GM23248 (cell line): ENCODE measurements around the gene MEGF6. TPM values are rescaled to one million over a fixed set of nuclear protein-coding genes. Genes with fewer than 3 reads are reported as not detected.

Source experiments
- DNase-seq: peaks from one replicate; pipeline ENCODE4 v3.0.0-alpha.2; 2015
- H2AFZ ChIP-seq: fragments of 200-600 bp; sonication (generic); 2 replicates; pipeline ENCODE4 v1.6.1; 2016; ENCODE audit warnings: antibody characterized with exemption
- H3F3A ChIP-seq: fragments of 200-600 bp; sonication (generic); 2 replicates; pipeline ENCODE4 v1.6.1; 2016; ENCODE audit warnings: mild to moderate bottlenecking, antibody characterized with exemption, mixed run types; ENCODE audit not compliant: insufficient read depth
- H3K27ac ChIP-seq: fragments of 200-600 bp; sonication (generic); 2 replicates; pipeline ENCODE4 v1.5.1; 2016; ENCODE audit warnings: mild to moderate bottlenecking
- H3K27me3 ChIP-seq: fragments of 200-600 bp; sonication (generic); replicated peaks from 2 replicates; pipeline ENCODE4 v1.6.1; 2016; ENCODE audit warnings: mild to moderate bottlenecking; ENCODE audit not compliant: insufficient read depth
- H3K36me3 ChIP-seq: fragments of 200-600 bp; sonication (generic); 2 replicates; pipeline ENCODE4 v1.6.1; 2016; ENCODE audit warnings: low read depth, mild to moderate bottlenecking
- H3K4me1 ChIP-seq: fragments of 200-600 bp; sonication (generic); 2 replicates; pipeline ENCODE4 v1.6.1; 2016; ENCODE audit warnings: mild to moderate bottlenecking; ENCODE audit not compliant: insufficient read depth
- H3K4me2 ChIP-seq: fragments of 200-600 bp; sonication (generic); one replicate; pipeline ENCODE4 v1.6.1; 2016; ENCODE audit warnings: mild to moderate bottlenecking; ENCODE audit not compliant: unreplicated experiment
- H3K4me3 ChIP-seq: fragments of 200-600 bp; sonication (generic); 2 replicates; pipeline ENCODE4 v1.5.1; 2016; ENCODE audit warnings: mild to moderate bottlenecking
- H3K79me2 ChIP-seq: fragments of 200-600 bp; sonication (generic); 2 replicates; pipeline ENCODE4 v1.6.1; 2016; ENCODE audit warnings: mild to moderate bottlenecking; ENCODE audit not compliant: insufficient read depth
- H3K9ac ChIP-seq: fragments of 200-600 bp; sonication (generic); 2 replicates; pipeline ENCODE4 v1.6.1; 2016; ENCODE audit warnings: mild to moderate bottlenecking
- H3K9me2 ChIP-seq: fragments of 200-600 bp; sonication (generic); 2 replicates; pipeline ENCODE4 v1.6.1; 2016; ENCODE audit warnings: mixed run types, mild to moderate bottlenecking, moderate library complexity; ENCODE audit not compliant: insufficient read depth
- H3K9me3 ChIP-seq: fragments of 200-600 bp; sonication (generic); one replicate; pipeline ENCODE4 v1.6.1; 2017; ENCODE audit warnings: low read depth
- H4K20me1 ChIP-seq: fragments of 200-600 bp; sonication (generic); 2 replicates; pipeline ENCODE4 v1.6.0; 2016; ENCODE audit not compliant: insufficient read depth
- EZH2 ChIP-seq: fragments of 200-600 bp; sonication (generic); IDR thresholded peaks from 2 replicates; pipeline ENCODE4 v1.6.1; 2018; ENCODE audit warnings: antibody characterized with exemption, mild to moderate bottlenecking; ENCODE audit not compliant: insufficient read depth, poor library complexity, severe bottlenecking
- EZH2phosphoT487 ChIP-seq: fragments of 200-600 bp; sonication (generic); IDR thresholded peaks from 2 replicates; pipeline ENCODE4 v1.6.1; 2018; ENCODE audit warnings: antibody characterized with exemption, moderate library complexity, mild to moderate bottlenecking, low read depth; ENCODE audit not compliant: insufficient read depth
- WGBS, 2 experiments: methylation state at CpG; one replicate each; pipeline ENCODE4 v1.1.6; 2015 to 2017; ENCODE audit warnings: low lambda C conversion rate in 2 of 2, low coverage in 1 of 2; ENCODE audit errors: missing lambda C conversion rate in 2 of 2; 5-methylcytosine and 5-hydroxymethylcytosine counted together
- in situ Hi-C: fragments of 300-500 bp; cut with MboI; formaldehyde crosslinking; loops from 2 replicates; pipeline ENCODE4 v1.15.0; 2020
- polyA plus RNA-seq: library from polyadenylated mRNA; unstranded; fragments of >200 nt; fragmentation: Nextera tagmentation; extraction: Ambion mirVana; gene quantifications from 2 replicates; pipeline ENCODE4 v1.2.1, GENCODE V29; 2016
- total RNA-seq: library from RNA; depleted of rRNA; stranded (reverse); fragments of >200 nt; shearing (Covaris generic); gene quantifications from 2 replicates; pipeline ENCODE4 v1.2.3, GENCODE V29; 2014; rRNA removed

MEGF6 gene
- total RNA-seq (108 and 129 TPM in 2 replicates), polyA plus RNA-seq (37.9 and 39.3 TPM in 2 replicates)

GRCh38 chr1:3611170-3612019 is at the start of gene MEGF6:
Gene MEGF6 (minus strand): TSS chr1:3611508. CDS start chr1:3611268, 240 bp downstream.
- Histone ChIP-seq H3K27ac (no peak within 1 kb of the TSS), H3K4me1 (no peaks in the 10 kb centered on the region), H3K27me3 (peaks cover 18% of the 10 kb centered on the region), H3K9me2 (no peaks in the 10 kb centered on the region), H3K9me3 (no peaks in the 10 kb centered on the region), H3K9ac (no peak within 1 kb of the TSS), H3K4me3 (no peak within 1 kb of the TSS), H3K79me2 (no peaks in the 10 kb centered on the region), H2AFZ (no peak within 1 kb of the TSS), H3F3A (no peaks in the 10 kb centered on the region), H3K36me3 (no peaks in the 10 kb centered on the region), H3K4me2 (no peak within 1 kb of the TSS), H4K20me1 (no peaks in the 10 kb centered on the region)
- TF ChIP-seq EZH2, result no peak
- TF ChIP-seq EZH2phosphoT487, result no peak
- in situ Hi-C loops, result no loop called here
- WGBS, 2 experiments, result 2 to 4% methylated on average over 54 to 57 of the region's 87 CpGs
- DNase-seq, result peak; percentile 46

GRCh38 chr1:3660704-3661103 is 49.4 kb upstream of the MEGF6 start:
- H3K27ac ChIP-seq, result no peak overlapping the region
- H3K9me2 ChIP-seq, result no peaks in the 10 kb centered on the region
- H3K27me3 ChIP-seq, result peaks cover 37% of the 10 kb centered on the region
- in situ Hi-C loops, result no loop called here
- H3K9ac ChIP-seq, result no peak overlapping the region
- TF ChIP-seq EZH2 (no peak), EZH2phosphoT487 (no peak)
- no peak overlapping the region for H3K4me3 ChIP-seq
- H4K20me1 ChIP-seq, result no peaks in the 10 kb centered on the region
- no peaks in the 10 kb centered on the region for H3K4me1 ChIP-seq
- H3K9me3 ChIP-seq, result no peaks in the 10 kb centered on the region
- no peak for DNase-seq
- H3F3A ChIP-seq, result no peaks in the 10 kb centered on the region
- no peak overlapping the region for H2AFZ ChIP-seq
- no peak overlapping the region for H3K4me2 ChIP-seq
- no peaks in the 10 kb centered on the region for H3K79me2 ChIP-seq
- WGBS, 2 experiments, result 48 to 58% methylated on average over 2 of the region's 2 CpGs
- no peaks in the 10 kb centered on the region for H3K36me3 ChIP-seq

GRCh38 chr1:3659093-3659492 is 47.8 kb upstream of the MEGF6 start:
- Histone ChIP-seq H3F3A (no peaks in the 10 kb centered on the region), H3K36me3 (no peaks in the 10 kb centered on the region), H3K27me3 (peaks cover 53% of the 10 kb centered on the region), H3K4me3 (no peak overlapping the region), H3K79me2 (no peaks in the 10 kb centered on the region), H4K20me1 (no peaks in the 10 kb centered on the region), H2AFZ (no peak overlapping the region), H3K4me2 (no peak overlapping the region), H3K9ac (no peak overlapping the region), H3K27ac (no peak overlapping the region), H3K9me2 (no peaks in the 10 kb centered on the region), H3K4me1 (no peaks in the 10 kb centered on the region), H3K9me3 (no peaks in the 10 kb centered on the region)
- whole genome bisulfite sequencing, 2 experiments, result 65% methylated on average over 15 of the region's 15 CpGs
- DNase-seq, result no peak
- TF ChIP-seq EZH2 (no peak), EZH2phosphoT487 (no peak)
- in situ Hi-C loops, result no loop called here

- Histone ChIP-seq H3K27me3 (peaks cover 62% of the 10 kb centered on the region), H2AFZ (no peak overlapping the region), H3K9me2 (no peaks in the 10 kb centered on the region), H3K79me2 (no peaks in the 10 kb centered on the region), H3K4me1 (no peaks in the 10 kb centered on the region), H3K27ac (no peak overlapping the region), H3F3A (no peaks in the 10 kb centered on the region), H3K36me3 (no peaks in the 10 kb centered on the region), H3K9me3 (no peaks in the 10 kb centered on the region), H3K4me3 (no peak overlapping the region), H4K20me1 (no peaks in the 10 kb centered on the region), H3K9ac (no peak overlapping the region), H3K4me2 (no peak overlapping the region)
- TF ChIP-seq EZH2 (no peak), EZH2phosphoT487 (no peak)
- no peak for DNase-seq
- in situ Hi-C loops, result no loop called here
- WGBS, 2 experiments, result 8 to 9% methylated on average over 14 of the region's 14 CpGs
Measured at GRCh38 chr1:3658231-3658615, 46.9 kb upstream of the MEGF6 start.
